ENCODE data around the gene HDLBP.

HDLBP gene

DNA sequence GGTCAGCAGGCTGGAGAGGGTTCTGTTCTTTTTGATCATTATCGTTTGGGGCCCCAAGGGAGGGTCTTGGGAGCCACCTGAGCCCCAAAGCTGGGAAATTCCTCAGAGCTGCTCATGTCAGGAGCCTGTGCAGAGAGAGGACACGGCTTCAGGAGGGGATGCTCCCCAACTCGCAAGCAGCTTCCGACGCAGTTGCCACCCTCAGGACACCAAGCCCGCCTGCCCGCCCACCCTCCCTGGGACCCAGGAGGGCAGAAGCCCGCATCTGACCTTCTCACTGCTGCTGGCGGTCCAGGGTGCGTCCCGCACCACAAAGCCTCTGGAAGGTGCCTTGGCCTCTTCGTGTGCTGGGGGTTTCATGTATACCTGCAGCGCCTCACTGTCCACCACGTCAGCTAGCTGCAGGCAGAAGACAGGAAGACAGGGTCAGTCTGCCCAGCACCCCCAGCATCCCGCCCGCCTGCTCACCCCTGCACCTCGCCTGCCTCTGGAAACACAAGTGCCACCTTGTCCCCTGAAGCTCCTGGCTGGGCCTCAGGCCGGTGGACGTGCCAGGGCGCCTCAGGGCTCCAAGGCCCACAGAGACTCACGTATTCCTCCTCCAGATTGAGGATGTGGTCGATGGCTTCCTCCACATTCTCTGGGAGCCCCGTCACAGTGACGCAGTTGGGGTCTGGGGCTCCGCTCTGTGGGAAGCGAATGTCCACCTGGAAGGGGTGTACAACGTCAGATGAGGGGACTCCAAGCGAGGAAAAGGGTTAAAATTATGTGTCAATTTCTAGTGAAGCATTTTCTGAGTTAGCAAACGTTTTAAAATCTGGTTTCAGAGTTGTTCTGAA, 85.7 kb downstream of the HDLBP start:
- no peak for DNase-seq (ENCODE audit: low read depth in 2 of 2)

DNA sequence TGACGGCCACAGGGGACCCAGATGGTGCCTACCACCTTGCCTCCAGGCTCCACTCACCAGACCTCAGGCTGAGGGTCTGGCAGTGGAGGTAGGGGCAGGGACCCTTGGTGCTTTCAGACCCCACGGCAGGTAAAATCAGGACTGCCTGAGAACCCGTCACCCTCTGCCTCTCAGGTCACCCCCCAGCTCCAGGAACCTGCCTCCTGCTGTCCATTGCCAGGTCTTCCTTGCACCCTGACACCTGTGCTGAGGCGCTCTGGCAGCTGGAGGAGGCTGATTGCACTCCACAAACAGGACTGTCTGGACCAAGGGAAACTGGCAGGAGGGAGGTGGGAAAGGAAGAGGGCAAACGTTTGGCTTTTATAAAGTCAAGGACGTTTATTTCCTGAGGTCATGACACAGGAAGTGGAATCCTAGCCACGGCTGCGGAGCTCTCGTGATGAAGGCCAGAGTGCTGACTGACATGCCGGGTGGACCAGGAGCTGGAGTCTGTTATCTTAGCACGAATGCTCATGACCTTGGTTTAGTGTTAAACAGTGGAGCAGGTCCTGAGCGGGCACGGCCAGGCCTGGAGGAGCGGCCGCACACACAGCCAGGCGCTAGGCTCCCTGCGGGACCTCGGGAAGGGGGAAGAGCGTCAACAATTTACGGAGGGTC, 86.5 kb downstream of the HDLBP start:
- no peak for DNase-seq (ENCODE audit: low read depth in 2 of 2)

DNA sequence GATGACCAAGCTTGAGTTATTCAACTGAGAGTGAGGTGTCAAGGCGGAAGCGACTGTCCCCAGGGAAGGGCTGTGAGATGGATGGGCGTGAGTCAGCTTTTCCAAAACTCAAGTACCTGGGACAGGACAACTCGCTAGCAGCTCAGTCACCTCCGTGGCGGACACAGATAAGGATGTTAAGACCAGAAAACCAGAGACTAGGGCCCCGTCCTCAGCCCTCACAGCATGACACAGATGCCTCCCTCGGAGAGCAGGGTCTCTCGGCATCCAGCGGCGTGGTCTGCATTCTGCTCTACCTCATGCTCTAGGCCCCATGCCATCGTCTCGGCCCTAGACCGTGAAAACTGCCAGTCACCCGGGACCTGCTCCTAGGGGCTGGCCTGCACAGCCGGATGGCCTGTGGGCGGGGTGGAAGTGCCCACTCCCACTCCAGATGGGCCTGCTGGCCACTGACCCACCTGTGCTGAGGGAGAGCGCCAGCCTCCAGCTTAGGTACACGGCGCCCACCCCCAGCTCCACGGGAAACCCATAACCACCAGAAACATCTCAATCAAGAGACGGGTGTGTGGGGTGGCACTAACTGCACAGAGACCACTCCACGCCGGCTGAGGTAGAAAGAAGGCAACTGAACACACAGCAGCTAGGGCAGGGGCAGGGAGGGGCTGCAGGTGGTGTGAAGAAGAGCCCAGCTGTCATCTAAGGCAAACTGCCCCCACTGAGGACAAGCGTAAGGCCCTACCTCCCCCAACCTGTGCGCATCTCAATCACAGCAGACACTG, 87.2 kb downstream of the HDLBP start:
- no peak for DNase-seq (ENCODE audit: low read depth in 2 of 2)

DNA sequence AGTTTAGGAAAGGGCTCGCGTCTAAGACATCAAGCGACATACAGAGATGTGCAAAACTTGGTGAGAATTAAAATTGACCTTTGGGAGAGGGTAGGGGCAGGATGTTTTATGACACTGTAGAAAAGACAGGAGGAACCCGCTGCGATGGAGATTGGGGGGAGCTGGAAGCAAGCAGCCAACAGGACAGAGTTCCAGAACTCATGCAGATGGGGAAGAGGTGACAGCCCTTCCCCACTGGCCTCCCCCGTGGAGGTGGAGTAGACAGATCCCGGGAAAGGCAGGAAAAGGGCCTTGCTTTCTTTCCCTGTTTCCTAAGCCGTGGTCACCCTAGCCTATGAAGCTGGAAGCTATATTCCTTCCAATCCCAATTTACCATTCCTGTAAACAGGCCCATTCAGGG, 87.9 kb downstream of the HDLBP start:
- DNase-seq (ENCODE audit: low read depth in 2 of 2): no peak

DNA sequence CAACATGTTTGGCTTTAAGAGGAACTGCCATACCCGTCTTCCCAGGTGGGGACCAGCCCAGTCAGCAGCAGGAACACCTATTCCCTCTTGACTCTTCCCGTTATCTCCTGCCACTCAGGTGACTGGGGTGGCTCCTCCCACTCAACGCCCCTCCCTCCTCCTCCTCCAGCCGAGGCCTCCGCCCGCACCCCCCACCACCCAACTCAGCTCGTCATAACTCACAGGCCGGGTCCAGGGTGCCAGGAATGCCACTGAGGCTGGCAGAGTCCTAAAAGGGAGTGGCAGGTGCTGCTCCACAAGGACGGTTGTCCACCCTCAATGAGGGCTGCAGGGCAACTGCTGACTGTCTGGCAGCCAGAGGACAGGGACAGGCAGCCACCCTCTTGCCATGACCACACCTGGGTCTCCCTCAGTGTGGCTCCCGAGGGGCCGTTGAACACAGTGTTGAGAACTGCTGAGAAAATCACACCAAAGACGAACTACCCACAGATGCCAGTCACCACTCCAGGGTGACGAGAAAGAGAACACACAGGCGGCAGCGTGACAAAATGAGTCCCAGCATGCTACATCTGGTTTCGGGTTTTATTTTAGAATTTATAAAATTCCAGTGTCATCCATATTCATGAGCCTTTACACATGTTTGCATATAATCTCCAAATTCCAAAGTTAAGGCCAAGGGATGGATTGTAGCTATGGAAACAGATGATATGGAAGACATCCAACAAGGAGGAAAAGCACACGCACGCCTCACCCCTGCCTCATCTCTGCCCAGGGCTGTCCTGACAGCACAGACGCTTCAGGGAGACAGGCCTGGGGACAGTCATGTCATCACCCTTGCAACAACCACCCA, 88.5 kb downstream of the HDLBP start:
- DNase-seq (ENCODE audit: low read depth in 2 of 2): no peak

DNA sequence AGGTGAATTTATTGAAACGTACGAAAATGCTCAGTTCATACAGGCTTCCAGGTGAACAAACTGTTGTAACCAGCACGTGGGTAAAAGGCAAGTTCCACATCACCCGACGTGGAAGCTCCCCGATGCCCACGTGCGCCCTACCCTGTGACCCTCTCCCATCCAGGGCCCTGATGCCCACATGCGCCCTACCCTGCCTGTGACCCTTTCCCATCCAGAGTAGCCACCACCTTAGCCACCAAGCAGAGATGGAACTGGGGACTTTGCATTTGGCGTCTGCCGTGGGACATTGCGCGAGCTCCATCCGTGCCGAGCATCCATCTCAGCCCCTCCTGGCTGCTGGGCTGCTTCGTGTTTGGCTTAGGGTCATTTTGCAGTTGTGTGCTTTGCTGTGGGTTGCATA, 89.5 kb downstream of the HDLBP start:
- no peak for DNase-seq (ENCODE audit: low read depth in 2 of 2)

DNA sequence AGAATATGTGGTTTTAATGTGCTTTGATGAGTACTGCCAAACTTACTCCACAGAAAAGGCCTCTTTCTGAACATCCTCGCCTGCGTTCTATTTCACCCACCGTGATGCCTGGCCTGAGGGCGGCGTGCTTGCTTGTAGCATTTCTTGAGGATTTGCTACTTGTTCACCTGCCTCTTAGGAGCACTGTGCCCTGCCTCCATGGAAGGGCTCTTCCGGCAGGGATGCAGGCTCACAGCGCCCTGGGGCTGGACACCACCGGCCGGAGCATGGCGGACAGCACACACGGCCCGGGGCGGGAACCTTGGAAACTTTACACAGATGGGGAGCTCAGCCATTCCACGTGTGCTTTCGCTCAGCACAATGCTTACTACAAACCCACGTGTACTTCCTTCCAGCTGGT, 89.9 kb downstream of the HDLBP start:
- no peak for DNase-seq (ENCODE audit: low read depth in 2 of 2)

DNA sequence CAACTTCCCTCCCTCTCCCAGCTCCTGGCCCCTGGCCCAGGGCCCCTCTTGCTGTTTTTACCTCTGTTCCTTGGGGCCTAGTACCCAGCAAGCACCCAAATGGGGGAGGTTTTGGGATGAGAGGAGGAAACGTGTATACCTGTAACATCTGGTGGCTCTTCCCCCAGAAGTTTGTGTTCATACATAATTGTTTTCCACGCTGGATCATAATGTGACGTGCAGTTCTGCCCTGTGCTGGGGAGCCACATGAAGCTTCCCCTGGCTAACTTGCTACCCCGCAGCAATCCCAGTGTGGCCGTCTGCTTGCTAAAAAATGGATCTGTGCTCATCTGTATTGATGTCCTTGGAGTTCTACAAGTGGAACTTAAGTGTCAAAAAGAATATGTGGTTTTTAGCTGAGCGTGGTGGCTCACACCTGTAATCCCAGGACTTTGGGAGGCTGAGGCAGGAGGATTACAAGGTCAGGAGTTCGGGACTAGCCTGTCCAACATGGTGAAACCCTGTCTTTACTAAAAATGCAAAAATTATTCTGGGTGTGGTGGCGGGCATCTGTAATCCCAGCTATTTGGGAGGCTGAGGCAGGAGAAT, 90.5 kb downstream of the HDLBP start:
- DNase-seq (ENCODE audit: low read depth in 2 of 2): no peak

DNA sequence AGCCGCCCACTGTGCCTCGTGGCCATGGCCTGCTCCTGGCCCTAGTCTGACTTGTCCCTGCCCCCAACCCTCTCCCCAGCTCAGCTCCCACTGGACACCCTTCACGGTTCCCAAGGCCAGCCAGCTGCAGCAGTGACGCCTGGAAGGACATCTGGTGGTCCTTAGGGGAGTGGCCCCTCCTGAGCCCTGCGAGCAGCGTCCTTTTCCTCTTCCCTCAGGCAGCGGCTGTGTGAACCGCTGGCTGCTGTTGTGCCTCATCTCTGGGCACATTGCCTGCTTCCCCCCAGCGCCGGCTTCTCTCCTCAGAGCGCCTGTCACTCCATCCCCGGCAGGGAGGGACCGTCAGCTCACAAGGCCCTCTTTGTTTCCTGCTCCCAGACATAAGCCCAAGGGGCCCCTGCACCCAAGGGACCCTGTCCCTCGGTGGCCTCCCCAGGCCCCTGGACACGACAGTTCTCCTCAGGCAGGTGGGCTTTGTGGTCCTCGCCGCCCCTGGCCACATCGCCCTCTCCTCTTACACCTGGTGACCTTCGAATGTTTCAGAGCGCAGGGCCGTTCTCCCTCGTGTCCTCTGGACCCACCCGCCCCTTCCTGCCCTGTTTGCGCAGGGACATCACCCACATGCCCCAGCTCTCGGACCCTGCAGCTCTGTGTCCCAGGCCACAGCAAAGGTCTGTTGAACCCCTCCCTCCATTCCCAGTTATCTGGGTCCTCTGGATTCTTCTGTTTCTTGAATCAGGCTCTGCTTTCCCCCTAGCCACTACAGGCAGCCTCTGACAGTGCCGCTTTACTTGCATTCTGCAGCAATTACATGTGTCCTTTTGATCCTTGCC, 91.2 kb downstream of the HDLBP start:
- no peak for DNase-seq (ENCODE audit: low read depth in 2 of 2)

DNA sequence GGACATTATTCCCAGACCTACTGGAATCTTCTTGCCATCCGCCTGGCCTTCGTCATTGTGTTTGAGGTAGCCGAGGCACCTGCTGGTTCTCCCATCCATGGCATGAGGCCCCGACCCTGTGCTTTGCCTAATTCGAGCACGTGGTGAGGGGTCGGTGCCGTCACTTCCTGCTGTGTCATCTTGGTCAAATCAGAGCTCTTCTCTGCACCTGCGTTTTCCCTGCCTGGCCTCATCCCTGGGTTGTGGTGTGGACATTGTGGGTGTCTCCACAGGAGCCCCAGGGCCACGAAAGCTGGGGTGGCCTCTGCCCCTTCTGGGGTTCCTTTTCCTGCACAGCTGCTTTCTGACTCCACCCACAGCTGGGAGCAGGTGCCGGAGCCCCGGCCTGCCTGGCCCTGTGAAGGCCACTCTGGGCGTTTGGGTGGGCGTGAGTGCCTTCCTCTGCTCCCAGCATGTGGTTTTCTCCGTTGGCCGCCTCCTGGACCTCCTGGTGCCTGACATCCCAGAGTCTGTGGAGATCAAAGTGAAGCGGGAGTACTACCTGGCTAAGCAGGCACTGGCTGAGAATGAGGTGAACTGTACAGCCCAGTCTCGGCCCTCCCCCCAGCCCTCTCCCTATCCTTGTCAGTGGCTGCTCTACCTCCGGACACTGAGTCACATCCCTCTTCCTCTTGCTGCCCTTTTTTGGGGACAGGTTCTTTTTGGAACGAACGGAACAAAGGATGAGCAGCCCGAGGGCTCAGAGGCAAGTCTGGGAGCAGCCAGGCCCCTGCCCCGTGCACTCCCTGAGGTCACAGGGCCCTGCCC, 92.1 kb downstream of the HDLBP start:
- DNase-seq (ENCODE audit: low read depth in 2 of 2): no peak

DNA sequence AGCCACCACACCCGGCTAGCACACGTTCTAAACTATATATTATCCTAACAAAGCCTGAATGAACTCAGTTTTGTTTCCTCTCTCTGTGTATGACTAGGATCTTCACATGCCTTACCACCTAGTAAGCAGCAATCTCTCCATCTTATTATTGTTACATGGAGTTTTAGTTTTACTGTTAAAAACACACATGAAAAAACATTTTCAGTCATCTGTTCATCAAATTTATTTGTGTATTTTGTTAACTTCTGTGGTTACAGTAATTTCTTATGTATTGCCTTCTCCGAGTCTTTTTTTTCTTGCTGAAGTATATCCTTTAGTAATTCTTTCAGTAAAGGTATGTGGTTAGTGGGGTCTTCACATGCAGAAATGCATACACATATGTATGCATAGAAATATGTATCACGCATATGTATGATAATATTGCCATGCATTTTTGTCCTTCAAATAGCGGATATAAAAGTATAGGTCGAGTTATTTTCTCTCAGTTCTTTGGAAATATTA, 95.6 kb downstream of the HDLBP start:
- DNase-seq (ENCODE audit: low read depth in 2 of 2): no peak

DNA sequence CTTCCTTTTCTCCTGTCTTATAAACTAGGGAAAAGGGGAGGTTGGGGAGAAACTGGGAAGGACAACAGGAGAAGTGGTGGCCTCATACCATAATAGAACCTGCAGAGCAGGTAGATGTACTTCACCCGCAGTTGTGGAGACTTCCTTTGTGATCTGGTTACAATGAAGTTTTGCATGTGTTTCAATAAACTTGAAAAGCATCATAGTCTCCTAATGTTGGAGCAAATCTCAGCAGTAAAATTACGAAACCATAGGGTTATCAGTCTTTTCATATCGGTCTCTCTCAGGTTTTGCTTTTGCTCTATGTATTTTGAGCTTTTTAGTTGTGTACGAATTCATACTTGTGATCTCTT, 96.5 kb downstream of the HDLBP start:
- no peak for DNase-seq (ENCODE audit: low read depth in 2 of 2)

DNA sequence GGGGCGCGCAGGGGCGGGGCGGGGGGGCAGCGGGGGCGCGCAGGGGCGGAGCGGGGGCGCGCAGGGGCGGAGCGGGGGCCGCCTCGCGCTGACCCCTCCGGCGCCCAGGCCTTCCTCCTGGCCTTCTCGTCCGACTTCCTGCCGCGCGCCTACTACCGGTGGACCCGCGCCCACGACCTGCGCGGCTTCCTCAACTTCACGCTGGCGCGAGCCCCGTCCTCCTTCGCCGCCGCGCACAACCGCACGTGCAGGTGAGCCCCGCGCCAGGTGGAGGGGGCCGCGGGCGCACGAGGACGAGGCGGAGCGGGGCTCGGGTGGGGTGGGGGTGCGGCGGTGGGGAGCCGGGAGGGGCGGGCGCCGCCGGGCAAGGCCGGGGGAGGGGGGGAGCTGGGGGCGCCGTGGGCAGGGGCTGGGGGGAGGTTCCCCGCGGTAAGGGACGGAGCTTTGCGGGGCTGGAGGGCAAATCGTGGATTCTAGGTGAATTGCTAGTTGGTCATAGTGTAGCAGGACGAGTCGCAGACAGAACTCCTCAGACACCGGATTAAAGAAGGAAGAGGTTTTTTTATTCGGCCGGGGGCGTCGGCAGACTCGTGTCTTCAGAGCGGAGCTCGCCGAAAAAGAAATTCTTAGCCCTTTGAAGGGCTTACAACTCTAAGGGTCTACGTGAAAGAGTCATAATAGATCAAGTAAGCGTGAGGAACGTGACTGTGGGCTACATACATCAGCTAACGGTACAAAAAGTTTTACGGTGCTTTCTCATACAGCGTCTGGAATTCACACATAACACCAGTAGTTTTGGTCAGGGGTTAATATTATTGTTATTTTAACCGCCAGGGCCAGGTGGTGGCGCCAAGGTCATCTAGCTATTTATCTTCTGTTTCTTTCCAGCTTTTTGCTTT, 97.1 kb downstream of the HDLBP start:
- DNase-seq (ENCODE audit: low read depth in 2 of 2): no peak

DNA sequence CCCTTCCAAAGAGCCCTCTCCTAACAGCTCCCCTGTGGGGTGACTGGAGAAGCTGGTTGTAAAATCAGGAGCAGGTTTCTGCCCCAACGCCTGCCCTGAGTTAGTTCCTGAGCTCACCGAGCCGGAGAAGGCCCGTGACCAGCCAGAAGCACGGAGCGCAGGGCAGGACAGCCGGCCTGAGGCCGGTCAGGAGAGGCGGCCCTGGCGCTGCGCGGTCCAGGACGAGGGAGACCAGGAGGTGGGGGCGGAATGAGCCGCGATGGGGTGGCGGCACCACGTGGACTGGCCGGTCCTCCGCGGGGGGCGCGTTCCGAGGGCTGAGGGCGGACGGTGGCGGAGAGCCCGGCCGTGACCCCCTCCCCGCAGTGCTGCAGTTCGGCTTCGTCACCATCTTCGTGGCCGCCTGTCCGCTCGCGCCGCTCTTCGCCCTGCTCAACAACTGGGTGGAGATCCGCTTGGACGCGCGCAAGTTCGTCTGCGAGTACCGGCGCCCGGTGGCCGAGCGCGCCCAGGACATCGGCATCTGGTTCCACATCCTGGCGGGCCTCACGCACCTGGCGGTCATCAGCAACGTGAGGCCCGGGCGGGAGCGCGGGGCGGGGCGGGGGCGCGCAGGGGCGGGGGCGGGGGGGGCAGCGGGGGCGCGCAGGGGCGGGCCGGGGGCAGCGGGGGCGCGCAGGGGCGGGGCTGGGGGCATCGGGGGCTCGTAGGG, 98.0 kb downstream of the HDLBP start:
- no peak for DNase-seq (ENCODE audit: low read depth in 2 of 2)

DNA sequence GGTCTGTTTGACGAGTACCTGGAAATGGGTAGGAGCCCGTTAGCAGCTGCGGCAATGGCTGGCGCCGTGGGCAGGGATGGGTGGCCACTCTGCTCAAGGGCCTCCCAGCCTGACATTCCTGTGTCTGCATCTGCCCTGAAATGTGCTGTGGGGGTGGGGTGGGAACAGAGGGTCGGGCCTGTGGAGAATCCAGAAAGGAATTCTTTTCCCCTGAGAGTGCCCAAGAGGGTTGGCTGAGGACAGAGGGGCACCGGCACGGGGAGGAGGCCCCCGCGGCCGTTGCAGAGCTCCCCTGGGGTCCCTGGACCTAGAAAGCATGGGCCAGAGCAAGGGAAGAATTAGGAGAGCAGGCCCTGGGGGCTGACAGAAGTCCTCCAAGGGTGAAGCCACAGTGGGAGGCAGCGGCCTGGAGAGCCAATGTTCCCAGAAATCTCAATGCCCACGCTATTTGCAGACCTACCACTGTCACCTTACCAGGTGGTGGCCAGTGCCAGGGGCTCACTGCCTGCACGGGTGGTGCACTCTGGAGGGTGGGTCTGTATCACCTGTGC, 99.2 kb downstream of the HDLBP start:
- DNase-seq (ENCODE audit: low read depth in 2 of 2): no peak

DNA sequence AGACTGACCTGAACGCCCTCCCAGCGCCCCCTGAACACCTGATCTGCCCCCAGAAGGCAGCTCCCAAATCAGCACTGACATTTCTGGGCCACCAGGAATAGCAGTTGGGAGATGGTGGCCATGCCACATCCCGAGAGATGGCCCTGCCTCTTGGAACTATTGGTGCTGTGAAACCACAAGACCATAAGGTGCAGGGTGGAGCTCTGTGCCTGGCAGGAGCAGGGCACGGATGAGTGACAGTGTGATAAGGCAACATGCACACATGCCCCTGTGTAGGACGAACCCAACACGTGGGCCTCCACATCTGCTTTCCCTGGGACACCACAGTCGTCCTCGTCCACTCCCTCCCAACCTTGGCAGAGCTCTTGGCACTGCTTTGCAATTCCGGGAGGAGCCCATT, 100.1 kb downstream of the HDLBP start:
- no peak for DNase-seq (ENCODE audit: low read depth in 2 of 2)

DNA sequence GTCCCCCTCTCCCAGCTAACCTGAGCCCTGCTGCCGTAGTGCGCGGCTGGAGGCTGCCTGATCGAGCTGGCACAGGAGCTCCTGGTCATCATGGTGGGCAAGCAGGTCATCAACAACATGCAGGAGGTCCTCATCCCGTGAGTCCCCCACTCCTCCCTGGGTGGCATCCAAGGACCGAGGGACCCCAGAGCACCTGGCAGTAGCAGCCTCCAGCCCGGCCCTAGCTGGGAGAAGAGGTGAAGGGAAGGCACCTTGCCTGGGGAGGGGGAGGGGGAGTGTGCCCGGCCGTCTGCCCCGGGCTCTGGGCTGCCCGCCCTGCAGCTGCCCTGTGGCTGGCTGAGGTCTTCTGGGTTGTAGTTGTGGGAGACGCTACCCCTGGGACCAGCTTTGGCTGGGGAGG, 100.7 kb downstream of the HDLBP start:
- no peak for DNase-seq (ENCODE audit: low read depth in 2 of 2)

DNA sequence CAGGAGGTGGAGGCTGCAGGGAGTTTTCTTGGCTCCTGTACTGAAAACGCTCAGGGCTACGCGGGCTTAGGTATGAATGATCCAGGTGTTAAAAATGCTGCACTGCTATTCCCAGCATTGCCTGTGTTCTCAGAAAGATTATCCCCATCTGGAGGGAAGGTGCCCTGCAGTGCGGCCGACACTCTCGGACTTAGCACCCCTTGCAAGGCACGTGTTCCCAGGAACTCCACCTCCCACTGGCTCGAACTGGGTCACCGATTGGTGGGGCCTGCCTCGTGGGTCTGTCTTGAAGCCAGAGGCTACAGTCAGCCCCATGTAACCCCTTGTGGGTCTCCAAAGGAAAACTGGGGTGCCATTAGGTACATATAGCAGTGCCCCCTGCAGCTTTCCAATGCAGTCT, 101.3 kb downstream of the HDLBP start:
- no peak for DNase-seq (ENCODE audit: low read depth in 2 of 2)

Measured in fibroblast of skin of left biceps (primary cell).